Fibroblast of skin of abdomen (primary cell): Measurements from ENCODE around the gene SLC22A14.

Experiments
- DNase-seq: peaks from one replicate; pipeline ENCODE4 v3.0.0-alpha.2; 2013

Gene SLC22A14

GRCh38 chr3:38345879-38346586 lies 63.9 kb downstream of the SLC22A14 start:
- no peak for DNase-seq

GRCh38 chr3:38346587-38347410 lies 64.7 kb downstream of the SLC22A14 start, which contains the start of gene XYLB:
Gene XYLB (plus strand): TSS chr3:38346785. CDS start chr3:38346869, 84 bp downstream.
- peak; percentile 79 for DNase-seq

- DNase-seq, result no peak
These were observed 65.5 kb downstream of the SLC22A14 start for GRCh38 chr3:38347421-38348200.

- peak; percentile 42 for DNase-seq
These were observed 66.8 kb downstream of the SLC22A14 start for GRCh38 chr3:38348903-38349302.

GRCh38 chr3:38349684-38350359 lies 67.7 kb downstream of the SLC22A14 start:
- peak; percentile 17 for DNase-seq

- peak; percentile 58 for DNase-seq
These were observed 71.1 kb downstream of the SLC22A14 start for GRCh38 chr3:38353151-38353550.

- peak; percentile 69 for DNase-seq
These were observed 72.7 kb downstream of the SLC22A14 start for GRCh38 chr3:38354588-38355330.

- DNase-seq, result no peak
These were observed 76.9 kb downstream of the SLC22A14 start for GRCh38 chr3:38359038-38359437.

GRCh38 chr3:38360345-38360744 lies 78.3 kb downstream of the SLC22A14 start:
- DNase-seq, result no peak

- DNase-seq, result no peak
These were observed 79.4 kb downstream of the SLC22A14 start for GRCh38 chr3:38361496-38361895.

- DNase-seq, result no peak
These were observed 80.7 kb downstream of the SLC22A14 start for GRCh38 chr3:38362825-38363224.

- no peak for DNase-seq
These were observed 82.8 kb downstream of the SLC22A14 start for GRCh38 chr3:38364721-38365400.

- no peak for DNase-seq
These were observed 83.5 kb downstream of the SLC22A14 start for GRCh38 chr3:38365469-38366062.

GRCh38 chr3:38366082-38366481 lies 84.0 kb downstream of the SLC22A14 start:
- no peak for DNase-seq

GRCh38 chr3:38367779-38368178 lies 85.7 kb downstream of the SLC22A14 start:
- DNase-seq, result no peak
